Measurements from ENCODE around the gene HSPA1L.

Gene HSPA1L

DNA sequence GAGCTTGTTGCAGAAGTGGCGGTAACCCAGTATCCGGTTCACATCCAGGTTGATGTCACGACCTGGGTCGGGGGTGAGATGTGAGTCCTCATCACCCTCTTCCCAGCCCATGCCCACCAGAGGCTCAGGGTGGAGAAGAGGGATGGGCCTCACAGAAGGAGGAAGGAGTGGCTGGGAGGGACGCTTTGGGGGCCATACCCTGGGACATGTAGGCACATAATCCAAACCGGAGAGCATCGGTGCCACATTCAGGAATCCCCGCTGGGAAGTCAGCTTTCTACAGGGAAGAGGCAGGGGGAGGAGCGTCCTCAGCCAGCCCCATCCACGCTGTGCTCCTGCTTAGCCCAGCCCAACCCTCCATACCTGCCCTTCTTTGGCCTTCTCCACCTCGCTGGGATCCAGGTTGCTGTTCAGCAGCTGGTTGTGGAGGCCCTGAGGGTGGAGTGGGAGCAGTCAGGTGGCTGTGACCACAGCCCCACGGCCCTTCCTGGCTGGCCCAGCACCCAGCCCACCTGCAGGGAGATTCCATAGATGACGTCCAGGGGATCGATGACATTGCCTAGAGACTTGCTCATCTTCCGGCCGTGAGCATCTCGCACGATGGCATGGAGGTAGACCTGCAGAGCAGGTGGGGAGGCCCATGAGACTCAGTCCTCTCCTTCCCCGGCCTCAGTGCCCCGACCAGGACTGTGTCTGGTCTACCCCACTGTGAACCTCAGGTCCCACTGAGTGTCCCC is 34.4 kb downstream of the HSPA1L start:
- DNase-seq = no peak

DNA sequence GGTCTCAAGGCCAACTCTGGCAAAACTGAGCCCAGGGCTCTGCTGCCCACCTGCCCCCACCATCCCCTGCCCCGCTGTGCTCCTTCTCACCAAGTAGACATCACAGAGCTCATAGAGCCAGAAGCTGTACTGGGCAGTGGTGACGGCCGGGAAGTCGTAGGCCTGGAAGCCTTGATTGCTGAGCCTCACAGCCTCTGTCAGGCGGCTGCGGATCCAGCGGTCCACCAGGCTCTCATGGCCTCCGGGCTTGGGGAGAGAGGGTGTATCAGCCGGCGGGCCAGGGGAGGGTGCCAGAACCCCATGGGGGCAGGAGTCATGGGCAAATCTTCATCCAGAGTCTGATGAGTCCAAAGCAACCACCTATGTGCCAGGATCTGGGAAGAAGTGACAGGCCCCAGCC is 35.2 kb downstream of the HSPA1L start:
- no peak for DNase-seq

DNA sequence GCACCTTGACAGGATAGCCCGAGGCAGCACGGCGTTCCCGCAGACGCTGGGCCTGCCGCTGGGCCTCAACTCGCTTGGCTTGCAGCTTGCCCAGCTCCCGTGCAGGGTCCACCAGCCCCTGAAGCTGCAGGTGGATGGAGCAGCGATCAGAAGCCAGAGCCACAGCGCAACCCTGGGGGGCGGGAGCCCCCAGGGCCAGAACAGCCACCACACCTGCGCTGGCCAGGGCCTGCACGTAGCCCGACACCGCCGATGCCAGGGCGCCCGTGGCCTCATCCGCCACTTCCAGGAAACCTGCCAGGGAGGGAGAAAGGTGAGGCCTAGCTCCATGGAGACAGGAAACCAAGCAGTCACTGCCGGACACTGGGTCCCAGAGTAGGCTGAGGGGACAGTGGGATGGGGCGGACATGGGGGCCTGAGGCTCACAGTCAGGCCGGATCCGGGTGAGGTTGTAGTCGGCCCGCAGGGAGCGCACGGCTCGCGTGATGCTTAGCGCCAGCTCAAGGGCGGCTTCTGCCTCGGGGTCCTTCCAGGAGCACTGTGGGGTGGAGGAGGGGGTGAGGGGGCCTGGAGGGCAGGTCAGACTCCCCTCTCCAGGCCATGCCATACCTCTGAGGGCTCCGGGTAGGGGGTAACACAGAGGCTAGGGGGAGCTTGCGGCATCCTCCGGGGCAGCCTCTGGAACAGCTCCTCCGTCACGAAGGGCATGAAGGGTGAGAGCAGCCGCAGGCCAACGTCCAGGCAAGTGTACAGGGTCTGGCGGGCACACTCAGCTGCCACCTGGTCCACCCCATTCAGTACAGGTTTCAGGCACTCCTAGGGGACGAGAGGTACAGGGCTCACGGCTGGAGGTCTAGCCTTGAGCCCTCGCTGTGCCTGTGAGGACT is 35.8 kb downstream of the HSPA1L start:
- no peak for DNase-seq

DNA sequence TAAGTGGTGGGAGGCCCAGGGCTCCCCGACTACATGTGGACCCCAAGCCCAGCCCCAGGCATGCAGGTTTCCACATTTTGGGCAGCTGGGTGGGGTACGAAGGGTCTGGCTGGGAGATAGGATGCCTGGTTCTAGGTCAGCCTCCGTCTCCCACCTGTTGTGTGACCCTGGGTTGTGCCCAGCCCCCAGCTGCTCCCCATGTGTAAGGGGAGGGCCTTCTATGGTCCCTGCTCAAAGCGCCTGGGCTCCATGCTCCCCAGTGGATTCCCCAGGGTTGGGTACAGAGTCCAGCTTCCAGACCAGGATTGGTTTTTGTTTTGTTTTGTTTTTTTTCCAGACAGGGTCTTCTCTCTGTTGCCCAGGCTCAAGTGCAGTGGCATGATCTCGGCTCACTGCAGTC is 36.9 kb downstream of the HSPA1L start:
- DNase-seq = no peak

DNA sequence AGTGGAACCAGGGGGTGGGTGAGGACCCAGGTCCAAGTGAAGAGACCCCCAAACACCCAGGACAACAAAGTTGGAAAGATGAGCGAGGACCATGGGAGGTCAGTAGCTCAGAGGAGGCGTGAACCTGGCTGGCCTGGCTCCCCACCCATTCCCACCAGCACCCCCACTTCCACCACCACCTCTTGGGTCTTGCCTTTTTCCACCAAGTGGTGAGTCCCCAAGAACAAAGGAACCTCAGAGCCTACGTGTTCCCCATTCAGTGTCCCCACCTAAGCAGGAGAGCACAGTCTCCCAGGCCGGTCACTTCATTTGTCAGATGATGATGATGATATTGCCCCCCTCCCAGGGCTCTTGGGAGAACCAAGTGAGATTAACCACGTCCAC is 37.4 kb downstream of the HSPA1L start:
- no peak for DNase-seq

DNA sequence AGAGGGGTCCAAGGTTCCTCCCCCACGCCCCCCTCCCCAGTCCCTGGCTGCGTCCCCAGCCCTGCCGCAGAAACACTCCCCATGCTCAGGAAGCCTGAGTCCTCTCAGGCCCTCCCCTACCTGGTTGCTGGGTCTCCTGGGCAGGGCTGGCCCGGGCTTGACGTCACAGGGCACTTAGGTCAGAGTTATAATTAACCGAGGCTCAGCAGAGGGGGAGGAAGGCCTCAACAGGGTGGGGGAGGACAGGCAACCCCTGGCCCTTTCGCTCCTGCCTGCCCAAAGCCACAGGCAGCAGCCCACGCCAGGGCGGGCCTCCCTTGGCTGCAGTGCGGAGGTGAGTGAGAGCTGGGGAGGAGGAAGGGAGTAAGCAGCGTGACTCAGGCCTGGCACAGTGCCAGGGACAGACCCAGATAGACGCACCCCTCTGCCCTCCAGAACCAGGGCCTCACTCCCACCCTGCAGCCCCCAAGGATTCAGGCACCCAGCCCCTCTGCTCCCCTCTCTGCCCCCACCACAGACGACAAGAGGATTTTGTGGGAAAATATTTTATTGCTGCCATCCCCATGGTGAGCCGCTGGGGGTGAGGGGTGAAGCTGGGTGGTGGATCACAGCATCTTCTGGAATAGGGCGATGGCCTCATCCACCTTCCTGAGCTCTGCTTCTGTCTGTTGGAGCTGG is 38.0 kb downstream of the HSPA1L start, which contains the start of gene VWA7:
Gene VWA7, minus strand, starts transcription at position 340 of the 678 bp plus-strand sequence. CDS start 549 bp downstream, outside the sequence.
- peak; percentile 67 for DNase-seq

DNA sequence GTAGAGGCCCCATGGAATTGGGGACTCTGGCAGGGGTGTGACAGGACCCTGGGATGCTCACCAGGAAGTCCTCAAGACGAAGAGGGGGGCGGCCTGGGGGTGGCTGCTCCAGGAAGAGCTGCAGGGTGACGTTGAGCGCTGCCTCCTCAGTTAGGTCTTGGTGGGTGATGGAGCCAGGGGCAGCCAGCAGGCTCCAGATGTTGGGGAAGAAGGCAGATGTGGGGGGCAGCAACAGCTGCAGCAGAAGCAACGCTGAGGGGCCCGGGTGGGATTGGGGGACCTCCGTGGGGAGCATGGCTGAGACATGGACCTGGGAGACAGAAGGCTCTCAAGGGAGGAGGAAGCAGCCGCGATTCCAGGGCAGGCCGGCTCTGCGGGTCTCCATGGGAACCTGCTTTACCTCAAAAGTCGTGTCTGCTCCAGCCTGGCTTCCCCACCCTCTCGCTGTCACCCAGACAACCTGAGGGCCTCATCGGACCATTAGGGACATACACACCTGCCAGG is 38.5 kb downstream of the HSPA1L start:
- no peak for DNase-seq

DNA sequence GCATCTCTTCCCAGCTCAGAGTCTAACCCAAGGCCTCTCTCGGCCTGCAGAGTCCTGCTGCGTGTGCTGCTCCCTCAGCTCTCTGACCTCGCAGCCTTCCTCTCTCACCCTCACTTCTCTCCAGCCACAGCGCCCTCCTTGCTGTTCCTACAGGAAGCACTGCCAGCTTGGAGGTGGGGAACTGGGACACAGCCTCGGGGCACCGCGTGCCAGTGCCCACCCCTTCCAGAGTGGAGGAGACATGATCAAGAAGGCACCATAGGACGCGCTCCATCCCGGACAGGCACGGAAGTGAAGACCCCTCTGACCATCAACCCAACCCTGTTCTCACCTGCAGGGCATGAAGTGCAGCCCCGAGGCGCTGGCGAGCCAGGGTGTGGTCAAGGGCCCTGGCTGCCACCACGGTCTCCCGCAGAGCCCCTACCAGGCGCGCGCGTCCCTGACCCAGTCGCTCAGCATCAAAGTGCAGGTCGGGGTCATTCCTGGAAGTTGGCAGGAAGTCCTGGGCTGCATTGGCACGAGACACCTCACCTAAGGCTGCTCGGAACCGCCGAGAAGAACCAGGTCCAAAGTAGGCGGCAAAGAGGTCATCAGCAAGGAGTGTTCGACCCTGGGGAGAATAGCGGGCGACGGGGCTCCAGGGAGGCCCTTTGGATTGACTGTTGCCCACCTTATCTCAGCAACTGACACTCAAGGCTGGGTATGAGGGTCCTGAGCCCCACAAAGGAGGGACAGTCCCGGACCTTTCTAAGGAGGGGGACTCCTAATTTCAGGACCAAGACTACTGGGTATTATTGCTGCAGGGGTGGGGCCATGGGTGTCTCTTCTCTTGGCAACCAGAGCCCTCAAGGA is 39.2 kb downstream of the HSPA1L start:
- no peak for DNase-seq

DNA sequence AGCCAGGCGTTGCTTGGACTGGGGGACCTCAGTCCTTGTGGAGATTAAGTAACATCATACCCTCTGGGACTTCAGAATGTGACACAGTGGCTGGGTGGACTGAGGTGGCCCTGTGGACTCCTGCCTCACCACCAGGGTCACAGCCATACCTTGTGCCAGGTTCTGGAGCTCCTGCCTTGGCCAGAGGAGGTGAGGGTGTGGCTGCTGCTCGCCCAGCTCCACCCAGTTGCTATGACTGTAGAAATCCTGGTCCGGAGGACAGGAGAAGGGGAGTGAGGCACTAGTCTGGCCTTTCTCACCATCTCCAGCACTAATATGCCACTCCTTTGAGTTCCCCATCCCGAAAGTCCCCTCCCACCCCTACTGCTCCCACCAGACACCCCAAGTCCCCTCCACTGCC is 39.9 kb downstream of the HSPA1L start:
- no peak for DNase-seq

DNA sequence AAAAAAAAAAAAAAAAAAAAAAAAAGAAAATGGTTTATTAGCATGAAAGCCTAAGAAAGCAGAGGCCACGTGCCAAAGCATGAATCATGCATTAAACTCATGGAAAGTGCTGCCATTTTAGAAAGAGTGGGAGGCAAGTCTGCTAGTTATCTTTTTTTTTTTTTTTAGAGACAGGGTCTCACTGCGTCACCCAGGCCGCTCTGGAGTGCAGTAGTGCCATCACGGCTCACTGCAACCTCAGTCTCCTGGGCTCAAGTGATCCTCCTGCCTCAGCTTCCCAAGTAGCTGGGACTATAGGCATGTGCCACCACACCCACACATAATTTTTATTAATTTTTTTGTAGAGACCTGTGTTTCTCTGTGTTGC is 43.1 kb downstream of the HSPA1L start:
- DNase-seq = no peak

DNA sequence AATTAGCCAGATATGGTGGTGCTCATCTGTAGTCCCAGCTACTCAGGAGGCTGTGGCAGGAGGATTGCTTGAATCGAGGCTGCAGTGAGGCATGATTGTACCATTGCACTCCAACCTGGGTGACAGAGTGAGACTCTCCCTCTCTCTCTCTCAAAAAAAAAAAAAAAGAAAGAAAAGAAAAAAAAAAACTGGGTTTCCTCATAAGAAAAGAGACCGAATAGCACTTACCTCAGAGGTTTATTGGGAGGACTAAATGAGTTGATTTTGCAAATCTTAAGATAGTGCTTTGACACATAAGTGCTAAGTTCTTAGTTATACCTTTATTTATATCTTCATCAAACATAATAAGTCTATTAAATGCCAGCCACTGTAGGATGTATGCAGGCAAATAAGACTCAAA is 44.2 kb downstream of the HSPA1L start:
- DNase-seq = no peak

DNA sequence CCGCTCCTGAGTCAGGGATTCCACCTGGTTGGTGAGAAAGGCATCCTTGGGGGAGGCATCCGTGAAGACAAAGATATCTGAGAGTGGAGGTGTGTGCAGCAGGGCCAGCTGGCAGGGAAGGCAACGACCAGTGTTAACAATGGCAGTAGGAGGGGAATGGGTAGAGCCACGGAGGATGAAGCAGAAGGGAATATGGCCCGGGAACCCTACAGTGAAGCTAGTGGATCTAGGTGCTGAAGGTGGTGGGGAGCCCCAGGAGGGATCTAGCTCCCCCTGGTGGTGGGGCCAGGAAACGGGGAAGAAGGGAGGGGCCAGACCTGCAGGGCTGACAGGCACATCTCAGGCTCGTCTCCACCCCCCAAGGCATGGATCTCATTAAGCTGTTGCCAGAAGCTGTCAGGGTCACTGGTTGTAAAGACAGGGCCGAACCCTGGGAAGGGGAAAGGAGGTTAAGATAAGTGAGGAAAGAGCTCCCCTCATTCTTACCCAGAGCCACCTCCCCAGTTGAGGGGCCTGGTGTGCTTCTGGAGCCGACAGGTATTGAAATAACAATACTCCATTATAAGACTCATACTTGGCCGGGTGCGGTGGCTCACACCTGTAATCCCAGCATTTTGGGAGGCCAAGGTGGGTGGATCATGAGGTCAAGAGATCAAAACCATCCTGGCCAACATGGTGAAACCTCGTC is 45.3 kb downstream of the HSPA1L start:
- peak; percentile 34 for DNase-seq

DNA sequence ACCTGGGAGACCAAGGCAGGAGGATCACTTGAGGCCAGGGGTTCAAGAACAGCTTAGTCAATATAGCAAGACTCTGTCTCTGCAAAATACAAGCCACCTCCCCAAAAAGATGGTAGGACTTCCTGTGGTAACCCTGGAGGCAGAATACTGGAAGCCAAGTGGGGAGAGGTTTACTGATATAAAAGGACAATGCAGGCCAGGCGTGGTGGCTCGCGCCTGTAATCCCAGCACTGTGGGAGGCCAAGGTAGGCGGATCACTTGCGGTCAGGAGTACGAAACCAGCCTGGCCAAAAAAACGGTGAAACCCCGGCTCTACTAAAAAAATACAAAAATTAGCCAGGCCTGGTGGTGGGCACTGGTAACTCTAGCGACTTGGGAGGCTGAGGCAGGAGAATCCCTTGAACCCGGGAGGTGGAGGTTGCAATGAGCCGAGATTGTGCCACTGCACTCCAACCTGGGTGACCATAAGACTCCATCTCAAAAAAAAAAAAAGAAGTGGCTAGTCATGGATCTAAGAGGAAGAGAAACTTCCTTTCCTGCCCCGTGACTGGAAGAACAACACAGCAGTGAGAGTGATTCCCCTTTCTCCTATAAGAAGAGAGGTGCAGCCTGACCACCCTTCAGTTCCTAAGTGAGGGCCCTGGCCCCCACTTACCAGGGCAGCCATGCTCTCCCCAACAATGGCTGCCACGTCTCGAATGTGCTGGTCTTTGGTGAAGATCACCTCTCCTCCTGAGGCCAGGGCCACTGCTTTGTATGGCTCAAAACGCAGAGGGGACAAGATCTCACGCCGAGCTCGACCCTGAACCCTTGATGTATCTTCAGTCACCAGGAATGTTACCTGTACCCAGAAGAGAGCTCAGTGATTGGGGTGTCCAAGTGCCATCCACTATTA is 46.5 kb downstream of the HSPA1L start:
- DNase-seq = no peak

DNA sequence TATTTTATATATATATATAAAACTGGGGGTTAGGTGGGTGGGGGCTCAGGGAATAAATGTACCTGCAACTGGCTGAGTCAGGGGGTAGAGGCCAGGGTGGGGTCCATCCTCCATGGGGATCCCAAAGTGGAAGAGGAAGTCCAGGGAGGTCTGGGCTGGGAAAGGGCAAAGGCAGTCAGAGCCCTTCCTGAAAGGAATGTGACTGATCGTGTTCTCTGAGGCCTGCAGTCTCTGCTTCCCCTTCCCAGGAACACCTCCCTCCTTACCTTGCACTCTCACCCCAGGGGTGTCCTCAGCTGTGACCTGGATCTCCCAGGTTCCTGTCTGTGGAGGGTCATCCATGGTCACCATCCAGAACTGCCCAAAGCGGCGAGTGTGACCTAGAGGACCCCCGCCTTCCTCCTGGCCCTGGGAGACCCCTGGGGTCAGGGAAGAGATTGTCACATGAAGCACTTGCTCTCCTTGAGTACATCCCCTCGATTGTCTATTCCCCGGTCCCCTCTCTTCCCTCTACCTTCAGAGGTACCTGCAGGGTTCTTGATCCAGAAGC is 47.9 kb downstream of the HSPA1L start:
- DNase-seq = no peak

DNA sequence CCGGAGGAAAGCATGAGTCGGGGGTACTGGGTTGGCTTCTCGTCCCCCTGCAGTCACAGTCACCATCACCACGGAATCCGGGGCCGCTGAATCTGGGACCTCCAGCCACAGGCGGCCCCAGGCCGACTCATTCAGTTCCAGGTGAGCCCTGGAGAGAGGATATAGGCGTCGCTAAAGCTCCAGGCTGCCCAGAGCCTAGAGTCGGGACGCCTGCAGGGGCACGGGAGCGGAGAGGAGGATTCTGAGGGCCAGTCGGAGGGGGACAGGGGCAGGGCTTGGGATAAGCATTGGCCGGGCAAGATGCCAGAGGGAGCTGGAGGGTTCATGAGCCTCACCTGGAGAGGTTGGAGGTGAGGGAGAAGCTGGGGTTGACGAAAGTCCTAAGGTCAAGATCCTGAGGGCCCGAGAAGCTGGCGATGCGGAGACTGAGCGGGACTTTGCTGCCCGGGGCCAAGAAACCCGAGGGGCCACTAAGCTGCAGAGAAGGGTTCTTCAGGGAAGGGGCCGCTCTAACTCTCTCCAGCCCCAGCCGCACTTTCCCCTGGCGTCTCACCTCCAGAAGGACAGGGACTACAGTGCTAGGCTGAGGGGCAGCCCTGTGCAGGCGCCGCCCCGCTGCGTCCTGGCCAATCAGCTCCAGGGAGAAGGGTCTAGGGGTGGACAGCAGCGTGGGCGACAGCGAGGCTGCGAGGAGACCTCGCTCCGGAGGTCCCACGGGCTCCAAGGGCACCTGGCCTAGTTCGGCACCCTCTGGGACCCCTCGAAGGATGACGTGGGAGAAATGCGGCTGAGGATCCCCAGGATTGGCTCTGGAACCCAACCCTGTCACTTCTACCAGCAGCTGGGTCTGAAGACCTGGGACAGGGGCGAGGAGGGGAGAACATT is 48.9 kb downstream of the HSPA1L start:
- DNase-seq = no peak

DNA sequence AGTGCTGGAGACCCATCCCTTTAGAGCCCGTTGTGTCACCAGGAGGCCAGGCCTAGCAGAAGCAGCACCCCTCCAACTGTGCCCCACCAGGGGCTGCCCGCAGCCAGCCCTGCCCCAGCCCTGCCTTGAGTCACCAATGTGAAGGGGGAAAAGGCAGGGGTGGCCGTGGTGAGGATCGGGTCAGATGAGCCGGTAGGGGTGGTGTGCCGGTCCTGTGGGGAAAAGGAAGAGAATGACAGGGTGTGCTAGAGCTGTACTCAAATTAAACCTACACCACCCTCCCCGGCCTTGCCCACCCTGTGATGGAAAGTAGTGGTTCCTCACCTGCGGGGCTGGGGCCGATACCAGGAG is 49.5 kb downstream of the HSPA1L start:
- DNase-seq = no peak

DNA sequence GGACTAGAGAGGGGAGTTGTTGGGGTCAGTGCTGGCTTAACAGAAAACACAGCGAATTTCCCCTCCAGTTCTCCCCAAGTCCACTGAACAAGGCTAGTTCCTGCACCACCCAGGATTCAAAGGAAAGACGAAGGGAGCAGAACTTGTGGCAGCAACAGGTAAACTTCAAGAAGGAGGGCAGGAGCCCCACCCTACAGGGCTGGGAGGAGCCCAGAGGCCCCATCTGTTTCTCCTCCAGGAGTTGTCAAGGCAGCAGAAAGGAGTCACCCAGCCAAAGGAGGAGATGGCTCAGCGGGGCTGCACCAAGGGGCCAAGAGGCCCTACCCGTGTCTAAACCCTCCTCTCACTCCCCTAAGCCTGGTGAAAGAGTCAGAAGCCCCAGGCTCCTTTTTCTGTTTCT is 50.9 kb downstream of the HSPA1L start:
- no peak for DNase-seq

DNA sequence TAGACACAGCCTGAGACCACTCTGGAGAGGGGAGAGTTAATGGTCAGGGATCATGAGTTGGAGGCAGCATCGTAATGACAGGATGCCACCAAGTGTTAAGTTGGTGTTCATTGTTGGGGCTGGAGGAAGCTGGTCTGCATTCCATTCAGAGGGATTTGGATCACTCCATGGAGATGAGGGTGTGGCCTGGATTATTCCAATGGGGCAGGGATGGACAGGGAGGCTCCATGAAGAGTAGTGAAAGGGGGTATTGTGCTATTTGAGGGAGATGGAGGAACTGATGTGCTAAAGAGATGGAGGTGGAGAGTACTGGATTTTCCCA is 51.5 kb downstream of the HSPA1L start:
- DNase-seq = no peak

DNA sequence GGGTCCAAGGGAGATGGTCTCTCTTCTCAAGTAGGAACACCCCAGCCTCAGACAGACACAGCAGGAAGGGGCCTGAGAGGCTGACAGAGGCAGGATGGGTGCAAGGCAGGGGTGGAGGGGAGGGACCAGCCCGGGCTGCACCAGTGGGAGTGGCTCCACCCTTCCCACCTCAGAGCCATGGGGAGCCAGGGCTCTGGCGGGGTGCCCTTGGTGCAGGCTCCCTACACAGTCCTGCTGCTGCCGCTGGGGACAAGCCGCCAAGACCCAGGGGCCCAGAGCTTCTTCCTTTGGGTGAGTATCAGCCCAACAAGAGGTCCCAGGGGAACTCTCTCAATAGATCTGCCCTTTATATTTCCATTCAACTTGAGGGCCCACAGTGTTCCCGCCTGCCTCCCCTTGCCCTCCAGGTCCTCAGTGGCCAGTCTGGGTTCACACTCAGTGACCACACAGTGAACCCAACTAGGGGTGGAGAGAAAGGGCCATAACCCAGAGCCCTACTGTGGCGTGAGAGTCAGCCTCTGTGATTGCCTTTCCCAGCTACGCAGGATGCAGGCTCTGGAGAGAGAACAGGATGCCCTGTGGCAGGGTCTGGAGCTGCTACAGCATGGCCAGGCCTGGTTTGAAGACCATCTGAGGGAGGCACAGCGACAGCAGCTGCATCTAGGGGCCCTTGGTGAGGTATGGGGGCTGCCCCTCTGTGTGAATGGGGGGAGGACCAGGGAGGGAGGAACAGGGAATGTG is 52.0 kb downstream of the HSPA1L start:
- DNase-seq = no peak
